ENCODE data around the gene IP6K2. TPM values are rescaled to one million over a fixed set of nuclear protein-coding genes. Genes with fewer than 3 reads are reported as not detected.

IP6K2 gene
- total and polyA plus RNA-seq, 2 of the 8 experiments (the other 6 are each of a cell fraction or from before 2014, with no cell fraction given): 95.8 to 144 TPM

DNA sequence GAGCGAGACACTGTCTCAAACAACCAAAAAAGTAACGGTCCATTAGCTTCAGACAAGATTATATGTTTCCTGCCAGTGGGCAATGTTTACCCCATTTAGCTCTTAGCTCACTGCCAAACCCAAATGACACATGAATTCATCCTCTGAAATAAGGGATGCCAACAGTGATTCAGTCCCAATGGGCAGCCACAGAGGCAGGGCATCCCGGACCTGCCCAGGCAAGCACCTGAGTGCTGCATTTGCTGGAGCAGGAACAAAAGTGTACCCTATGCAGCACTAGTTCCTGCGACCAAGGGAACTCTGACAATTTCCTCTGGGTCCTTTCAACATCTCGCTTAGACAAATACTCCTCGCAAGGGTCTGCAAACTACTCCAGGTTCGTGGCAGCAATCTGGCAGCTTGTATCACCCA is 8.0 kb downstream of the IP6K2 start:
- H3K36me3 ChIP-seq (ENCODE audit: control insufficient read depth in 2 of 4, insufficient read depth in 4 of 4, low read length in 3 of 4): peaks cover 7 to 76% (median 23%) of the 10 kb centered on the region in 4 experiments
- POLR2A ChIA-PET (ENCODE audit: partially characterized antibody): interaction anchor here (0.7 to 13.3 kb wide), 8 partner anchors 6 to 175 kb away, joined by 3 to 187 read pairs (median 8); partner anchors contain the start of genes CELSR3, IP6K2 and NCKIPSD

More for the DNA sequence above, 8.0 kb downstream of the IP6K2 start:
- Histone ChIP-seq H3K9ac (replicated peaks in 1 of 4; ENCODE audit: extremely low read depth in 1 of 4, low read depth in 3 of 4, low read length in 3 of 4) (no peak overlapping the region; a peak in 1 of 7 replicates), H3K18ac (ENCODE audit: extremely low read depth, low read length) (0 out of 2 replicates have a peak overlapping the region, but pooled peaks have one; percentile 15), H3K23me2 (ENCODE audit: low read depth, low read length) (no peaks in the 10 kb centered on the region), H3K56ac (replicated peaks; ENCODE audit: insufficient read length, low read depth, low read length) (no peak overlapping the region), H2BK120ac (replicated peaks; ENCODE audit: low read depth, low read length) (peak overlapping the region; percentile 54), H4K91ac (replicated peaks; ENCODE audit: insufficient read length, low read length) (no peak overlapping the region), H3K27me3 (replicated peaks in 1 of 4; ENCODE audit: control insufficient read depth in 3 of 4, extremely low read depth in 1 of 4, insufficient read depth in 3 of 4, low read length in 3 of 4) (no peaks in the 10 kb centered on the region), H3K27ac (ENCODE audit: low read depth, low read length) (peak overlapping the region; percentile 47; the same call in 1 of the 2 replicates), H3K79me1 (ENCODE audit: low read depth, low read length) (peaks cover 2% of the 10 kb centered on the region; the same call in 1 of the 2 replicates), H3K23ac (ENCODE audit: insufficient read length) (no peak overlapping the region), H2BK12ac (ENCODE audit: low read depth, low read length) (no peak overlapping the region), H2BK15ac (ENCODE audit: low read length) (no peak overlapping the region), H4K20me1 (replicated peaks in 1 of 2; ENCODE audit: control insufficient read depth in 1 of 2, insufficient read depth in 2 of 2, low read length in 2 of 2) (peaks cover 14 to 30% of the 10 kb centered on the region in 2 experiments), H2AK5ac (ENCODE audit: low read depth, low read length) (no peak overlapping the region), H4K5ac (ENCODE audit: insufficient read length, low read depth, low read length) (peak overlapping the region; percentile 9), H3K4me3 (ENCODE audit: extremely low read depth in 1 of 4, insufficient read depth in 2 of 4, low read depth in 3 of 4, low read length in 4 of 4) (no peak overlapping the region), H2AFZ (ENCODE audit: low read length) (no peak overlapping the region), H2BK20ac (ENCODE audit: low read length) (no peak overlapping the region), H3K9me3 (ENCODE audit: insufficient read depth in 2 of 2, low read depth in 1 of 2, low read length in 1 of 2) (no peaks in the 10 kb centered on the region), H3K14ac (ENCODE audit: insufficient read length) (no peak overlapping the region), H3K4ac (replicated peaks; ENCODE audit: insufficient read length, low read depth, low read length) (peak overlapping the region; percentile 21), H3K79me2 (ENCODE audit: control insufficient read depth in 1 of 2, insufficient read depth in 2 of 2, low read length in 2 of 2) (peaks cover 65 to 96% of the 10 kb centered on the region in 2 experiments), H4K8ac (ENCODE audit: extremely low read depth, insufficient read depth, low read length) (no peak overlapping the region; the same call in 1 of the 2 replicates), H3K4me2 (ENCODE audit: insufficient read depth in 1 of 2, low read depth in 2 of 2, low read length in 2 of 2) (0 out of 4 replicates have a peak overlapping the region, but pooled peaks of 1 of the 2 experiments have one; percentile 21), H3K4me1 (replicated peaks in 1 of 4; ENCODE audit: control insufficient read depth in 3 of 4, insufficient read depth in 4 of 4, low read length in 3 of 4) (peaks cover 0 to 3% (median 3%) of the 10 kb centered on the region in 4 experiments; a peak in 2 of 7 replicates), H2BK5ac (ENCODE audit: low read depth, low read length) (peak overlapping the region; percentile 73)
- DNase-seq (ENCODE audit: low read depth in 1 of 2, low spot score in 2 of 2) (no peak), FAIRE-seq (no peak)
- CTCF ChIA-PET (ENCODE audit: partially characterized antibody): interaction anchor here (0.6 to 3.1 kb wide), 5 partner anchors 23 to 251 kb away, joined by 3 to 9 read pairs (median 4); partner anchors contain the start of gene NCKIPSD
- no peak for TF ChIP-seq POLR2AphosphoS5 (IDR thresholded peaks at IDR 0.05; ENCODE audit: low read depth, low read length)
- TF ChIP-seq RXRA (IDR thresholded peaks at IDR 0.05; ENCODE audit: insufficient read depth, low read depth, low read length): no peak
- no peak for TF ChIP-seq SP2 (IDR thresholded peaks at IDR 0.05; ENCODE audit: low read length)
- WGBS, 2 experiments (ENCODE audit: extremely low coverage in 1 of 2, insufficient coverage in 1 of 2, insufficient read length in 1 of 2, insufficient replicate concordance in 2 of 2, low coverage in 1 of 2, low lambda C conversion rate in 2 of 2, missing lambda C conversion rate in 1 of 2): 93% methylated on average over 7 of the region's 7 CpGs; no CpG with 5 or more reads in 1 of the 2 experiments
